ENCODE measurements around the gene ASCC3. TPM values are rescaled to one million over a fixed set of nuclear protein-coding genes. Genes with fewer than 3 reads are reported as not detected.

Gene ASCC3
- total and polyA plus RNA-seq, 2 experiments from 2014 or later: 34.0 to 77.6 TPM

- TF ChIP-seq EZH2phosphoT487 (IDR thresholded peaks at IDR 0.05; ENCODE audit: low read depth, severe bottlenecking, unreplicated experiment) (no peak), CTCF (IDR thresholded peaks at IDR 0.05; ENCODE audit: poor library complexity) (no peak), EZH2 (IDR thresholded peaks at IDR 0.05; ENCODE audit: borderline replicate concordance) (no peak)
- no peak overlapping the region for H3K4me2 ChIP-seq
- H3K9me3 ChIP-seq (ENCODE audit: low read depth): peaks cover 3% of the 10 kb centered on the region
Observed at GRCh38 chr6:100574836-100575235, 306.3 kb downstream of the ASCC3 start.

GRCh38 chr6:100573166-100573565 lies 308.0 kb downstream of the ASCC3 start:
- Histone ChIP-seq H3K4me1 (ENCODE audit: insufficient read depth) (no peaks in the 10 kb centered on the region), H4K20me1 (ENCODE audit: insufficient read depth, poor library complexity, severe bottlenecking) (no peaks in the 10 kb centered on the region), H3K9me2 (replicated peaks; ENCODE audit: insufficient read depth) (no peaks in the 10 kb centered on the region), H3K4me2 (no peak overlapping the region), H3K27me3 (no peaks in the 10 kb centered on the region), H3K9me3 (ENCODE audit: low read depth) (no peaks in the 10 kb centered on the region), H2AFZ (no peak overlapping the region), H3K36me3 (replicated peaks; ENCODE audit: insufficient read depth, low read depth) (no peaks in the 10 kb centered on the region), H3K79me2 (no peaks in the 10 kb centered on the region), H3K4me3 (no peak overlapping the region), H3K27ac (no peak overlapping the region)
- DNase-seq (ENCODE audit: low spot score): no peak
- TF ChIP-seq EZH2phosphoT487 (IDR thresholded peaks at IDR 0.05; ENCODE audit: low read depth, severe bottlenecking, unreplicated experiment): no peak
- TF ChIP-seq CTCF (IDR thresholded peaks at IDR 0.05; ENCODE audit: poor library complexity): peak; percentile 23
- no peak for TF ChIP-seq EZH2 (IDR thresholded peaks at IDR 0.05; ENCODE audit: borderline replicate concordance)

More at GRCh38 chr6:100574836-100575235, 306.3 kb downstream of the ASCC3 start:
- no peaks in the 10 kb centered on the region for H3K36me3 ChIP-seq (replicated peaks; ENCODE audit: insufficient read depth, low read depth)
- no peak overlapping the region for H2AFZ ChIP-seq
- no peaks in the 10 kb centered on the region for H3K9me2 ChIP-seq (replicated peaks; ENCODE audit: insufficient read depth)
- 100% methylated on average over 2 of the region's 2 CpGs for WGBS (ENCODE audit: low lambda C conversion rate, missing lambda C conversion rate)
- H3K4me3 ChIP-seq: no peak overlapping the region
- no peak overlapping the region for H3K27ac ChIP-seq
- no peak for DNase-seq (ENCODE audit: low spot score)
- H3K4me1 ChIP-seq (ENCODE audit: insufficient read depth): no peaks in the 10 kb centered on the region
- H3K79me2 ChIP-seq: no peaks in the 10 kb centered on the region
- H3K27me3 ChIP-seq: no peaks in the 10 kb centered on the region
- H4K20me1 ChIP-seq (ENCODE audit: insufficient read depth, poor library complexity, severe bottlenecking): no peaks in the 10 kb centered on the region

- Histone ChIP-seq H4K20me1 (ENCODE audit: insufficient read depth, poor library complexity, severe bottlenecking) (no peaks in the 10 kb centered on the region), H3K79me2 (no peaks in the 10 kb centered on the region), H3K27me3 (no peaks in the 10 kb centered on the region), H3K4me3 (no peak overlapping the region), H3K36me3 (replicated peaks; ENCODE audit: insufficient read depth, low read depth) (no peaks in the 10 kb centered on the region), H2AFZ (no peak overlapping the region), H3K4me1 (ENCODE audit: insufficient read depth) (no peaks in the 10 kb centered on the region), H3K9me2 (replicated peaks; ENCODE audit: insufficient read depth) (no peaks in the 10 kb centered on the region), H3K27ac (no peak overlapping the region), H3K9me3 (ENCODE audit: low read depth) (no peaks in the 10 kb centered on the region), H3K4me2 (no peak overlapping the region)
- no peak for TF ChIP-seq EZH2phosphoT487 (IDR thresholded peaks at IDR 0.05; ENCODE audit: low read depth, severe bottlenecking, unreplicated experiment)
- no peak for TF ChIP-seq EZH2 (IDR thresholded peaks at IDR 0.05; ENCODE audit: borderline replicate concordance)
- no peak for TF ChIP-seq CTCF (IDR thresholded peaks at IDR 0.05; ENCODE audit: poor library complexity)
- 96% methylated on average over 5 of the region's 5 CpGs for WGBS (ENCODE audit: low lambda C conversion rate, missing lambda C conversion rate)
- no peak for DNase-seq (ENCODE audit: low spot score)
Observed at GRCh38 chr6:100568255-100568654, 312.9 kb downstream of the ASCC3 start.

- no peak for DNase-seq (ENCODE audit: low spot score)
- Histone ChIP-seq H2AFZ (no peak overlapping the region), H3K4me1 (ENCODE audit: insufficient read depth) (no peaks in the 10 kb centered on the region)
Observed at GRCh38 chr6:100566563-100566962, 314.6 kb downstream of the ASCC3 start.

More at GRCh38 chr6:100566563-100566962, 314.6 kb downstream of the ASCC3 start:
- no peak overlapping the region for H3K4me3 ChIP-seq
- H3K9me2 ChIP-seq (replicated peaks; ENCODE audit: insufficient read depth): no peaks in the 10 kb centered on the region
- H3K4me2 ChIP-seq: no peak overlapping the region
- H3K79me2 ChIP-seq: no peaks in the 10 kb centered on the region
- no peak overlapping the region for H3K27ac ChIP-seq
- H4K20me1 ChIP-seq (ENCODE audit: insufficient read depth, poor library complexity, severe bottlenecking): no peaks in the 10 kb centered on the region
- no peaks in the 10 kb centered on the region for H3K36me3 ChIP-seq (replicated peaks; ENCODE audit: insufficient read depth, low read depth)
- no peaks in the 10 kb centered on the region for H3K9me3 ChIP-seq (ENCODE audit: low read depth)
- TF ChIP-seq CTCF (IDR thresholded peaks at IDR 0.05; ENCODE audit: poor library complexity): no peak
- TF ChIP-seq EZH2 (IDR thresholded peaks at IDR 0.05; ENCODE audit: borderline replicate concordance): no peak
- TF ChIP-seq EZH2phosphoT487 (IDR thresholded peaks at IDR 0.05; ENCODE audit: low read depth, severe bottlenecking, unreplicated experiment): no peak
- no peaks in the 10 kb centered on the region for H3K27me3 ChIP-seq

All from hepatocyte (in vitro differentiated cells).